Stimulated activated memory B cell treated with anti-CD40 and anti-IgM and Interleukin-4, amounts not matched to agents 10 μg/mL and 1 μg/mL and 100 μg/mL, for 72 hours (primary cell): ENCODE results near the gene LAMC1.
A peak's percentile ranks its signal among the peaks of the same experiment; 100 is the strongest.

Source experiments
- ATAC-seq: fragments of 150-1000 bp; cut with Tn5 transposase; 2 replicates; pipeline ENCODE4 v1.10.0; 2021
- H3K27ac Mint-ChIP-seq: one replicate; pipeline ENCODE4 v1.8.0; 2022; ENCODE audit warnings: mild to moderate bottlenecking, mixed read lengths
- H3K27me3 Mint-ChIP-seq: one replicate; pipeline ENCODE4 v1.8.0; 2022; ENCODE audit warnings: mixed read lengths
- H3K36me3 Mint-ChIP-seq: one replicate; pipeline ENCODE4 v1.8.0; 2022; ENCODE audit warnings: mixed read lengths
- H3K4me1 Mint-ChIP-seq: one replicate; pipeline ENCODE4 v1.8.0; 2022; ENCODE audit warnings: mixed read lengths
- H3K4me3 Mint-ChIP-seq: one replicate; pipeline ENCODE4 v1.8.0; 2022; ENCODE audit warnings: mild to moderate bottlenecking, moderate library complexity, mixed read lengths
- H3K9me3 Mint-ChIP-seq: one replicate; pipeline ENCODE4 v1.8.0; 2022; ENCODE audit warnings: mixed read lengths

Gene LAMC1

DNA sequence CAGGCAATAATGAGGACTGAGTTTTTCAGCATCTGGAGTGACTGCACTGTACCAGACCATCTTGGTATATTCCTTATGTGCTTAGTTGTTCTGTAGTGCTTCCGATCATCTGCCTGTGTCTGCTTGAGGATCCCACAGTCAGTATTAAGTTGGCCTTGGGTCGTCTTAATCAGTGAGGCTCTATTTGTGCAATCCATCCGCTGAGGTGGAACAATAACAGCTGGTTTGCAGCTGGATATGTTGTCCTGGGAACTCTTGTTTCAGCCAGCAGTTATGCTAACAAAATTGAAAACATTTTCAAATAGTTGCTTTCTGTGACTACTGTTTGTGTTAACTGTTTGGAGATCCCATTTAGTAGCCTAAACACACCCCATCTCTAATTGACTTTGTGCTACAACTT is 73.7 kb downstream of the LAMC1 start:
- ATAC-seq: no peak
- Mint-ChIP-seq H3K27ac (no peak overlapping the region), H3K36me3 (peaks cover 7% of the 10 kb centered on the region), H3K4me3 (no peak overlapping the region), H3K27me3 (no peaks in the 10 kb centered on the region), H3K9me3 (no peaks in the 10 kb centered on the region), H3K4me1 (peaks cover 8% of the 10 kb centered on the region)

DNA sequence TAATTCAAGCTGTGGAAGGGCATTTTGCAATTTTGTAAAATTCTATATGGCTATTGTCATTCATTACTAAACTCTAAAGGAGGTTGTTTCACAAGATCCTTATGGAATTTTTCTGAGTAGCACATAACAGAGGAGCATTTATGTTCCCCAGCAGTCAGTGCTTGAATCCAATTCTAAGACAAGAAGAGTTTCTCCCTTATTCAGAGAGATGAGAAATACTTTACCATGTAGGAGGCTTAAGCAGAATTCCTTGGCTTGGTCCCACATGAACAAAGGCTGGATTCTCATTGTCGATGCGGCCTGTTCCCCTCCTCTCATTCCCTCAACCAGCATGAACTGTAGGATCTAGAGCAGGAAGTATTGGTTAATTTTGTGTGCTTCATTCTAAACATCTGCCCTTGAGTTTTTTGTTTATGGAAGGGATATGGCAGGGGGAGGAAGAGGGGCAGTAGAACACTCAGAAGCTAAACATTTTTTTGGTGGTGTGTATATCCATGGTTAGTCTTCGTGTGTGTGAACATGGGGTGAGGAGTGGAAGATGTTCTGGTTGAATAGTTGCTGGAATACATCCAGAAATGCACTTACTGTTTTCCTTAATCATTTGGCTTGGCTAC is 74.3 kb downstream of the LAMC1 start:
- H3K27ac Mint-ChIP-seq: no peak overlapping the region
- peaks cover 15% of the 10 kb centered on the region for H3K4me1 Mint-ChIP-seq
- H3K9me3 Mint-ChIP-seq: no peaks in the 10 kb centered on the region
- H3K36me3 Mint-ChIP-seq: peaks cover 7% of the 10 kb centered on the region
- no peak for ATAC-seq
- H3K27me3 Mint-ChIP-seq: no peaks in the 10 kb centered on the region
- H3K4me3 Mint-ChIP-seq: no peak overlapping the region

DNA sequence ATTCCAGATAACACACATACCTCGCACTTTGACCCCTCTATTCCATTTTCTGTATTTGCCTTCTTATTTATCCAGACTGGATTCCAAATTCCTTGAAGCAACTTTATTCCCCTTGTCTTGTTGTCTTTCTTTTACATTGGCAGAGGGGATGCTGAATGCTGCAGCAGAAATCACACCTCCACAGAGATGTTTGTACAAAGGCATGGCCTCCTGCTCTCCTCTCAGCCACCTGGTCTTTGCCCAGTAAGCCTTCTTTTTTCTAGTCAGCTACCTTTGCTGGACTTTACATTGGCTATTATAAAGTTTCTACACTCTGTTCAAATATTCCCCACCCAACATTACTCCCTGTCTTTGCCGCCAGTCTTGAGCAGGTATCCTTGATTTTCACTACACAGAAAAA is 75.1 kb downstream of the LAMC1 start:
- no peak overlapping the region for H3K4me3 Mint-ChIP-seq
- ATAC-seq: no peak
- H3K36me3 Mint-ChIP-seq: peaks cover 7% of the 10 kb centered on the region
- H3K27ac Mint-ChIP-seq: no peak overlapping the region
- no peaks in the 10 kb centered on the region for H3K9me3 Mint-ChIP-seq
- no peaks in the 10 kb centered on the region for H3K27me3 Mint-ChIP-seq
- H3K4me1 Mint-ChIP-seq: peaks cover 18% of the 10 kb centered on the region

DNA sequence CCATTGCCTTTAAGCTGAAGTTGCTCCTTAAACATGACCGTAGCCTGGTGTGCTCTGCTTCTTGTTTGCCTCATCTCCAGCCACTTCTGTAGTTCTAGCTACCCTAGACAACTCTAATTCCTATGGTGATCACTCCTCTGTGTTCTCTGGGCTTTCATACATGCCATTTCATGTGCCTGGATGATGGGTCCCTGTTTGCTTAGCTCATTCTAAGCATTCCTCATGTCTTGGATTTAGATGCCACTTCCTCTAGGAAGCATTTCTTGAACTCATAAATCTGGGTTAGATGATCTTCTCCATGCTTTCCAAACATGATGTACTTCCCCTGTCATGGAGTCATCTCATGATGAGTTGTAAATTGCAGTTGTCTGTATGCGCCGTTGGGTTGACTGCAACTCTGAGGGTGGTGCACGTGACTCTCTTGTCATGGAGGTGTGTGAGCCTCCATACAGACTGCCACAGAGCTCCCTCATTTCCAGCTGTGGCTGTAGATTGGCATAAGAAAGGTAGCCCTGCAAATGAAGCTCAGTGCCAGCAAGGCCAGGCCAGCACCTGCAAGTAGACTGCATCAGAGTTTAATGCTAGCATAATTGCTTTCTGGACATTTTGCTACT is 77.2 kb downstream of the LAMC1 start:
- H3K4me3 Mint-ChIP-seq: no peak overlapping the region
- H3K36me3 Mint-ChIP-seq: no peaks in the 10 kb centered on the region
- no peaks in the 10 kb centered on the region for H3K9me3 Mint-ChIP-seq
- H3K4me1 Mint-ChIP-seq: peaks cover 14% of the 10 kb centered on the region
- no peak overlapping the region for H3K27ac Mint-ChIP-seq
- no peaks in the 10 kb centered on the region for H3K27me3 Mint-ChIP-seq
- ATAC-seq: no peak

DNA sequence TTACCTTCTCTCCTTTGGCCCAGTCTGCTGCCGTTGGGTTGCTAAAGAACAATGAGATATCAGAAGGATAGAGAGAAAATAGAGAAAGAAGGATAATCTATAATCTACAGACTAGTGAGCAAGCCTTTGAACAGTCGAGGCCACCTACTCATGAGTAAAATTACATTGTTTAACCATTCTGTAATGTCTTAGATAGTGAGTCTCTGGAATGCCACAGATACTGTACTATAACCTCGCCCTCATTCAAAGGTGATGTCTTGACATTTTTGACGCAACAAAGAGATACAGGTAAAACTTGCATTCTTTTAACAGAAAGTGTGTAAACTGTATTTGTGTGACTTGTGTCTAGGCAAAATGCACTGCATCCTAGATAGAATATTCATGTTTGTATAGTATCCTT is 77.9 kb downstream of the LAMC1 start:
- ATAC-seq: no peak
- Mint-ChIP-seq H3K4me3 (no peak overlapping the region), H3K9me3 (no peaks in the 10 kb centered on the region), H3K27me3 (no peaks in the 10 kb centered on the region), H3K36me3 (no peaks in the 10 kb centered on the region), H3K4me1 (peaks cover 14% of the 10 kb centered on the region), H3K27ac (no peak overlapping the region)

DNA sequence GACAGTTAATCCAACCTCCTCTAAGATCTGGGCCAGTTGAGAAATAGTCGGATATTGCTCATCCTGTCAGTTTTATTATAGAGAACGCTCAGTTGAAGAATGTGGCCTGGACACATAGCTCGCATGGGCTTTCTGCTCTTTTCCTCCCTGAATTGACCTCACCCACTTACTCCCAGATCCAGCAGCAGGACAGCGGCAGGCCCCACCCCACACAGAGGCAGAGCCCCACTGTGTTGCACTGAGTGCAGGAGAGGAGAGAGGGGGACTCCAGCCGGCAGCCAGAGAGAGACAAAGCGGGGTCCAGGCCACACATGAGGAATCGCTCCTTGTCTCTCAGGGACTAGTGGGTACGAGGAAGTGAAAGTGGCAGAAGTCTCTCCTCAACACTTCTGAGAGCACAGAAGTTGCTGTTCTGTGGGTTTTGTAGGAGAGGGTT is 78.6 kb downstream of the LAMC1 start:
- ATAC-seq: peak; percentile 74
- Mint-ChIP-seq H3K9me3 (no peaks in the 10 kb centered on the region), H3K27ac (no peak overlapping the region), H3K4me3 (no peak overlapping the region), H3K4me1 (peaks cover 14% of the 10 kb centered on the region), H3K36me3 (peaks cover under 1% of the 10 kb centered on the region), H3K27me3 (no peaks in the 10 kb centered on the region)

DNA sequence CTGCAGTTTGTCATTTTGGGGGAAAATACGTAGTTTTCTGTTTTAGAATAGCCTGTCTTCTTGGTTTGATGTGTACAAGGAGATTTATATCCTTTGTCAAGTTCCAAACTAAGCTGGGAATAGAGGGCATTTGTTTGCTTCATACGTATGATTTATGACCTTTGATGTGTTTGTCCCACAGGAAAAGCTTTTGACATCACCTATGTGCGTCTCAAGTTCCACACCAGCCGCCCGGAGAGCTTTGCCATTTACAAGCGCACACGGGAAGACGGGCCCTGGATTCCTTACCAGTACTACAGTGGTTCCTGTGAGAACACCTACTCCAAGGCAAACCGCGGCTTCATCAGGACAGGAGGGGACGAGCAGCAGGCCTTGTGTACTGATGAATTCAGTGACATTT is 79.9 kb downstream of the LAMC1 start:
- Mint-ChIP-seq H3K36me3 (peaks cover 6% of the 10 kb centered on the region), H3K27ac (no peak overlapping the region), H3K27me3 (no peaks in the 10 kb centered on the region), H3K9me3 (no peaks in the 10 kb centered on the region), H3K4me1 (peaks cover 14% of the 10 kb centered on the region), H3K4me3 (no peak overlapping the region)
- ATAC-seq: no peak

DNA sequence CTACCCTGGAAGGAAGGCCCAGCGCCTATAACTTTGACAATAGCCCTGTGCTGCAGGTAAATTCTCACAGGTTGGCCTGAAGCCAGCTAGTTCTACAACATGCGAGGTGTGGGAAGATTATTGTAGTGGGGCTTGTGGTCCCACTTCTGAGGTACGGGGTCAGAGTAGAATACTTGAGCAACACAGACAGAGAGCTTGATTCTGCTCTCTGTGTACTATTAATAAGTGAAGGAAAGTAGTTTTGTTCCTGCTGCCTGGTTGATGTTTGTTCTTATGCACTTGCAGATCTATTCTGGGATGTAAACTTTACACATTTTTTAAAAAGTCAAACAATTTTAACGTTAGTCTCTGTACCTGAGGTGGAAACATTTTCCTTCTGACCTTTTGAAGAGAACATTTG is 80.4 kb downstream of the LAMC1 start:
- Mint-ChIP-seq H3K27ac (no peak overlapping the region), H3K36me3 (peaks cover 10% of the 10 kb centered on the region), H3K27me3 (no peaks in the 10 kb centered on the region), H3K9me3 (no peaks in the 10 kb centered on the region), H3K4me3 (no peak overlapping the region), H3K4me1 (peaks cover 14% of the 10 kb centered on the region)
- ATAC-seq: no peak

DNA sequence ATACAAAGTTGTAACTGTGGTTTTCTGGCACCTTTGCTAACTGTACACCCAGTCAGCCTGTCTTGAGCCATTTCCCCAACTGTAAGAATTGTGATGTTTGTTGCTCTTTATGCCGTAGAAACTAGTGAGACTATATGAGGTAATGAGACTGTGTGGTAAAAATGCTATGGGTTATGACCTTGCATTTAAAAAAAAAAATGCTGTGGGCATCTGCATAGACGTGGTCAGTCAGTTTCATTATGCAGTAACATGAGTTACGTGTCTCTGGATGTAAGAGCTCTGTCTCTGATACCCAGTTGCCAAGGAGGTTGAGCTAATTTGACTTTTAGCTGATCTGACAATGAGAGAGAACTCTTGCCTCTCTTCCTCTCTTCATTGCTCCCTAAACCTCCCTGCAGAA is 82.2 kb downstream of the LAMC1 start:
- Mint-ChIP-seq H3K4me1 (peaks cover 14% of the 10 kb centered on the region), H3K27ac (no peak overlapping the region), H3K36me3 (peaks cover 27% of the 10 kb centered on the region), H3K9me3 (no peaks in the 10 kb centered on the region), H3K4me3 (no peak overlapping the region), H3K27me3 (no peaks in the 10 kb centered on the region)
- no peak for ATAC-seq

DNA sequence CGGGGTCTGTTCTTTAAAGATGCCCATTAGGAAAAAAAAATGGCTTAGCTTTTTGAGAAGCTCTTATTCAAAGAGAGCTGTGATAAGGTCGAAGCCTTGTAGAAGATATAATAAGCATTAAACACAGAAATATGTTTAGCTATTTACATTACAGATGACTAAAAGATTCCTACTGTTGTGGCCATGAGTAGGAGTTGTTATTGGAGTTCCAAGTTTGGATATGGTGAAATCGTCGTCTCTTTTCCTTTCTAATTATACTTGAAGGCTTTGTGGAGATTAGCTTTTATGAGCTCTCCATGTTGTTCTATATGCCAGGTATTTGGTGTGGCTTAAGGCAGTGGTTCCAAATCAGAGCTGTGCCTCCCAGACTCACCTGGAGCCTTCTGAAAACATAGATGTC is 82.9 kb downstream of the LAMC1 start:
- Mint-ChIP-seq H3K27me3 (no peaks in the 10 kb centered on the region), H3K27ac (no peak overlapping the region), H3K4me1 (peaks cover 14% of the 10 kb centered on the region), H3K9me3 (no peaks in the 10 kb centered on the region), H3K4me3 (no peak overlapping the region), H3K36me3 (peaks cover 29% of the 10 kb centered on the region)
- ATAC-seq: no peak

DNA sequence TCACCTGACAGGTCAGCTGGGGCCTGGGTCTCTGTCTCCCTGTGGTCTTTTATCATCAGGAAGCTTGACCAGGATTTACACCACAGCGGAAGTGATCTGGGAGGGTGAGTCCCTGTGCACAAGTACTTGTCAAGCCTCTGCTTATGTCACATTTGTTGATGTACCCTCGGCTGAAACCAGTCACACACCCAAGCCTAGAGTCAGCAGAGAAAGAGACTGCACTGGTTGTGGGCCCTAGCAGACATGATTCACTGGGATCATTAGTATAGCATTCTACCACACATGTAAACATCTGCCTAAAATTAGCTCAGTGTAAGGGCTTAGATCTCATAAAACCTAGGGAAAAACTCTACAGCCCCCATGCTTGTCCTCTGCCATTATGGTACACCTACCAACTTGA is 83.5 kb downstream of the LAMC1 start:
- no peak overlapping the region for H3K27ac Mint-ChIP-seq
- peaks cover 29% of the 10 kb centered on the region for H3K36me3 Mint-ChIP-seq
- ATAC-seq: no peak
- no peaks in the 10 kb centered on the region for H3K27me3 Mint-ChIP-seq
- peaks cover 11% of the 10 kb centered on the region for H3K4me1 Mint-ChIP-seq
- no peak overlapping the region for H3K4me3 Mint-ChIP-seq
- H3K9me3 Mint-ChIP-seq: no peaks in the 10 kb centered on the region

DNA sequence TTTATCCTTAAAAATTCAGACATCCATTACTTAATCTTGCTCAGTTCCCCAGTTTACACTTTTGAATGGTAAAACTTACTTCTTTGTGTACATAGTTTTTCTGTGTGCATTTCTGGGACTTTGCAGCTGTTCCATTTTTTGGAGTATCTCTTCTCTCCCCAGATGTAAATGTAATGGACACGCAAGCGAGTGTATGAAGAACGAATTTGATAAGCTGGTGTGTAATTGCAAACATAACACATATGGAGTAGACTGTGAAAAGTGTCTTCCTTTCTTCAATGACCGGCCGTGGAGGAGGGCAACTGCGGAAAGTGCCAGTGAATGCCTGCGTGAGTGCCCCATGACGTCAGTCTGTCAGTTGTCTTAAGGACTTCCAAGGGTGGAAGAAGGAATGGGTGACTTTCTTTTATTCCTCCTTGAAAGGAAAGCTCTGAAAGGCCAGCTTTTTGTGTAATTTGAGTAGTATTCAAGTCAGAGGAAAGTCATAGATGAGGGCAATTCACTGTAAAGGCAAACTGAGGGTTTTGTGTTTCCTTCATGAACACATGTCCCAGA is 87.2 kb downstream of the LAMC1 start:
- Mint-ChIP-seq H3K36me3 (peaks cover 51% of the 10 kb centered on the region), H3K4me1 (no peaks in the 10 kb centered on the region)
- no peak for ATAC-seq

DNA sequence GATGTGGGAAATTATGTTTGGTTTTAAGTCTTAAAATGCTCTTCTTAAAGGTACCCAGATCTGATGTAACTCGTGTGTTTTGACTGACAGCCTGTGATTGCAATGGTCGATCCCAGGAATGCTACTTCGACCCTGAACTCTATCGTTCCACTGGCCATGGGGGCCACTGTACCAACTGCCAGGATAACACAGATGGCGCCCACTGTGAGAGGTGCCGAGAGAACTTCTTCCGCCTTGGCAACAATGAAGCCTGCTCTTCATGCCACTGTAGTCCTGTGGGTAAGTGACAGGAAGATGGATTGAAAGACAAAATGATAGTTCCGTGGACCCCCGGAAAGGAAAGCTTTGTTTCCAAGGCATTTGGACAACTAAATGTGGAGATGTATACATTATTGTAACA is 91.2 kb downstream of the LAMC1 start:
- H3K27me3 Mint-ChIP-seq: no peaks in the 10 kb centered on the region
- no peak overlapping the region for H3K27ac Mint-ChIP-seq
- no peaks in the 10 kb centered on the region for H3K4me1 Mint-ChIP-seq
- H3K4me3 Mint-ChIP-seq: no peak overlapping the region
- no peak for ATAC-seq
- H3K9me3 Mint-ChIP-seq: no peaks in the 10 kb centered on the region
- peaks cover 46% of the 10 kb centered on the region for H3K36me3 Mint-ChIP-seq

More for the DNA sequence above, 87.2 kb downstream of the LAMC1 start:
- H3K27ac Mint-ChIP-seq: no peak overlapping the region
- no peaks in the 10 kb centered on the region for H3K27me3 Mint-ChIP-seq
- no peak overlapping the region for H3K4me3 Mint-ChIP-seq
- H3K9me3 Mint-ChIP-seq: no peaks in the 10 kb centered on the region

DNA sequence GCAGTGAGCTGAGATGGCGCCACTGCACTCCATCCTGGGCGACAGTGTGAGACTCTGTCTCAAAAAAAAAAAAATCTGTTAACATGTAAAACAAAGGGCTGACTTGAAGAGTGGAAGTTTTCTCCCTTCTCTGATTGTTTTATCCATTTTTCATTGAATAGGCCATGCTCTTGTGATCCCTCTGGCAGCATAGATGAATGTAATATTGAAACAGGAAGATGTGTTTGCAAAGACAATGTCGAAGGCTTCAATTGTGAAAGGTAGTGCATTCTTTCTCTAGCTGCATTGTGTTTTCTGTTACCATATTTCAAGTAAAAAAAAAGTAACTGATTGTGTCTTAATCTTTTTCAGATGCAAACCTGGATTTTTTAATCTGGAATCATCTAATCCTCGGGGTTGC is 93.2 kb downstream of the LAMC1 start:
- no peak for ATAC-seq
- Mint-ChIP-seq H3K9me3 (no peaks in the 10 kb centered on the region), H3K27ac (no peak overlapping the region), H3K4me1 (no peaks in the 10 kb centered on the region), H3K4me3 (no peak overlapping the region), H3K27me3 (no peaks in the 10 kb centered on the region), H3K36me3 (peaks cover 43% of the 10 kb centered on the region)

DNA sequence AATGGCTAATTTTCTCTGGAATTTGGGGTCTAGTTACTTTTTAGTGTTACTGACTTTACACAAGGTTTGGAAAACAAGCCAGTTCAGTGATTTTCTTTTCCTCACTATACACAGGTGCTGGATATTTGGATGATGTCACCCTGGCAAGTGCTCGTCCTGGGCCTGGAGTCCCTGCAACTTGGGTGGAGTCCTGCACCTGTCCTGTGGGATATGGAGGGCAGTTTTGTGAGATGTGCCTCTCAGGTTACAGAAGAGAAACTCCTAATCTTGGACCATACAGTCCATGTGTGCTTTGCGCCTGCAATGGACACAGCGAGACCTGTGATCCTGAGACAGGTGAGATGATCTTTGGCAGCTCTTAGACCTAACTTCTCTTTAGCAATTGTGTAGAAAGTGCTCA is 98.4 kb downstream of the LAMC1 start:
- H3K4me3 Mint-ChIP-seq: no peak overlapping the region
- no peaks in the 10 kb centered on the region for H3K27me3 Mint-ChIP-seq
- no peak overlapping the region for H3K27ac Mint-ChIP-seq
- H3K4me1 Mint-ChIP-seq: peaks cover 22% of the 10 kb centered on the region
- H3K36me3 Mint-ChIP-seq: peaks cover 53% of the 10 kb centered on the region
- no peak for ATAC-seq
- no peaks in the 10 kb centered on the region for H3K9me3 Mint-ChIP-seq

DNA sequence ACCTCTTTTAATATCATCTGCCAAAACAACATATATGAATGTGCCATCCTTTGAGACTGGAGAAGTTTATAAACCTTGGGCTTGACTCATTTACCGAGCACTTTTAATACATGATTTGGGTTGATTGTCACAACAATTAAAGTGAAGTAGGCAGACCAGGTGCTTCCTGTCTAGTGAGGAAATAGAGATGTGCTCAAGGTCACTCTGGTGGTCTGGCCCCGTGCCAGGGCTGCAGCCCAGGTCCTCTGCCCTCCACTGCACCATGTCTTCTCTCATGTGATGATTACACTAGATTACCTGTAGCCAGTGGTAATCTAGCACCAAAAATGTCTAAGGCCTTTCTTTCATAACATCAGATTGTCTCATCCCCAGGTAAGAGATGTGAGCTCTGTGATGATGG is 101.0 kb downstream of the LAMC1 start:
- H3K4me1 Mint-ChIP-seq: peaks cover 22% of the 10 kb centered on the region
- H3K4me3 Mint-ChIP-seq: no peak overlapping the region
- no peak overlapping the region for H3K27ac Mint-ChIP-seq
- peaks cover 56% of the 10 kb centered on the region for H3K36me3 Mint-ChIP-seq
- no peaks in the 10 kb centered on the region for H3K27me3 Mint-ChIP-seq
- peak; percentile 56 for ATAC-seq
- no peaks in the 10 kb centered on the region for H3K9me3 Mint-ChIP-seq
